ENCODE measurements around the gene KIF6. TPM values are rescaled to one million over a fixed set of nuclear protein-coding genes. Genes with fewer than 3 reads are reported as not detected.

Gene KIF6
- total RNA-seq, 4 donors from 2014 or later, result under 0.01 to 0.34 (median 0.19) TPM; not detected in 1

DNA sequence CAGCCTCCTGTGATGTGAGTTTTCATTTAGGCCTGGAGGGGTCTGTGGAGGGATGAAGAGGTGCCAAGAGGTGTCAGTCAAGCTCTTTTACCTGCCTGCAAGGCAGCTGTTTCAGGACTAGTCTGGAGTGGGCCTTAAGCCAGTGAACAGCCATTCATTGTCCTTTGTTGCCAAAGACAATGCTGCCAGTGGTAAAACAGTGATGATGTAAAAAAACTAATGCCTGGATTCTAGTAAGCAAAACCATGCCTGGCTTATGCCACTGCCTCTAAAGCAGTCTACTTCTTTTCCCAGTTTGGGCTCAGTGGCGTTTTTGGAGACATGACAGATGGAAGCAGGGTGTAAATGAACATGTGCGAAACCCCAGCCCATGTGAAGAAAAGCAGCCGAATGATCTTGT, 309.2 kb downstream of the KIF6 start:
- TF ChIP-seq, protein P1, sequence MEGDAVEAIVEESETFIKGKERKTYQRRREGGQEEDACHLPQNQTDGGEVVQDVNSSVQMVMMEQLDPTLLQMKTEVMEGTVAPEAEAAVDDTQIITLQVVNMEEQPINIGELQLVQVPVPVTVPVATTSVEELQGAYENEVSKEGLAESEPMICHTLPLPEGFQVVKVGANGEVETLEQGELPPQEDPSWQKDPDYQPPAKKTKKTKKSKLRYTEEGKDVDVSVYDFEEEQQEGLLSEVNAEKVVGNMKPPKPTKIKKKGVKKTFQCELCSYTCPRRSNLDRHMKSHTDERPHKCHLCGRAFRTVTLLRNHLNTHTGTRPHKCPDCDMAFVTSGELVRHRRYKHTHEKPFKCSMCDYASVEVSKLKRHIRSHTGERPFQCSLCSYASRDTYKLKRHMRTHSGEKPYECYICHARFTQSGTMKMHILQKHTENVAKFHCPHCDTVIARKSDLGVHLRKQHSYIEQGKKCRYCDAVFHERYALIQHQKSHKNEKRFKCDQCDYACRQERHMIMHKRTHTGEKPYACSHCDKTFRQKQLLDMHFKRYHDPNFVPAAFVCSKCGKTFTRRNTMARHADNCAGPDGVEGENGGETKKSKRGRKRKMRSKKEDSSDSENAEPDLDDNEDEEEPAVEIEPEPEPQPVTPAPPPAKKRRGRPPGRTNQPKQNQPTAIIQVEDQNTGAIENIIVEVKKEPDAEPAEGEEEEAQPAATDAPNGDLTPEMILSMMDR (IDR thresholded peaks at IDR 0.05; ENCODE audit: low read depth), result no peak

DNA sequence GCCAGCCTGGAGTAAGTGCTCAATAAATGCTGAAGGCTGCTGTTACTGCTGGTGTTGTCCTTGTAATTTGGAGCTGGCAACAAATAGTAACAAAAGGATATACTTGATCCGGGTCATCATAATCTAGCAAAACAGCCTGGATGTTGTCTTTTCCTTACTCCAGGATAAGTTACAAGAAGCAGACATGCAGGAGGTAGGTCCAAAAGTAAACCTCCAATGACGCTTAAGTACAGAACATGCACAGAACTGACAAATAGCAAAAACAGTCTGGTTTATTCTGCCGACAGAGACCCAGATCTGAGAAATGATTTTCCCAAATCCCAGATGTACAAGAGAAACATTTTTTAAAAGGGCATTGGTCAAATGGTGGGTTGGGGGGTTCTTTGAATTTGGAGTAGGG, 309.7 kb downstream of the KIF6 start:
- TF ChIP-seq, protein P1 (IDR thresholded peaks at IDR 0.05; ENCODE audit: low read depth), result no peak

DNA sequence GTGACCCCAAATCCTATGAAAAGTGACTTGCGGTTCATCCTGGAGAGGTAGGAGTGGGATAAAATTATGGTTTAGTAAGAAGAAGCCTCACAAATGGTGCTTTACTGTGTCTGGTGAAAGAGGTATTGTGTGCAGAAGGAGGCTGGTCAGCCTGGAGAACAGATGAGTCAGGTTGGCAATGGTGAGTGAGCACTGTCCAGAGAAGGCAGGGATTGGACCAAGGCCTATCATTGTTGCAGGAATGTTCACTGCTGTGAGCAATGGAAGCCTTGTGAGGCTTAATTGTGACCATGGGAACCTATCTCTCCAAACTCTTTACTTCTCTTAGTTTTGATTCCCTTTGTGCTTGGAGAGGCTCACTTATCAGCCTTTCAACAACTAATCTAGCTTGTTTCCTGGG, 313.7 kb downstream of the KIF6 start:
- TF ChIP-seq, protein P1 (IDR thresholded peaks at IDR 0.05; ENCODE audit: low read depth), result no peak

DNA sequence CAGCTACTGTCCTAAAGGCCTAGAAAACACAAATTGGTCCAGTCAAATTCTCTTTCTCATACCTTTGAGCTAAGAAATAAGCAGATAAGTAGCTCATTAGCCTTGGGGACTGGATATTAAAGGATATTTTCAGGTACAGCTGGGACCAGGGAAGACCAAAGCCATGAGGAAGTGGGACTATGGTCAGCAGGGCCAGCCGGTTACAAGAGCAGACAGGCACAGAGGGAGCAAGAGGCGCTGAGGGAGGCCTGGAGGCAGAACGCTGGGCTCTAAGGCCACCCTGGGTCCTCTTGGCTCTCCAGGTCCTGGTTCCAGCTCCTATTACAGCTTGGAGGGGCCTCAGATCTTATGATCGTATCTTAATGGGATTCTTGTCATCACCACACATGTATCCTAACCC, 314.2 kb downstream of the KIF6 start:
- TF ChIP-seq, protein P1 (IDR thresholded peaks at IDR 0.05; ENCODE audit: low read depth), result no peak

DNA sequence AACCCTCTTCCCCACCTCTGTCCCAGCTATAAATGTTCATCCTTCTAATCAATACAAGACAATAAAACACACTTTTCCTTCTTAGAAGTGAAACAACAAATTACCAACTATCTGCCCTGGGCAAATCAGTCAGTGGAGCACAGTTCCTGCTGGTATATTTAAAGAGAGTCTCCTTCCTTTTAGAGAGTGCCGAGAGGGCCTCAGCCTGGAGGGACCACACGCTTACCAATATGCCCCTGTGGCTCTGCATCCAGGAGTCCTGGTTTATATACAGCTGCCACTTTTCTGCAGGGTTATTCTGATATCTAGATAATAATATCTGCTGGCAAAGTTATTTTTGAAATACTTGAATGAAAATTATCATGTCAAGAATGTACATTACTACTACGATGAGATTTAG, 315.3 kb downstream of the KIF6 start:
- TF ChIP-seq, protein P1 (IDR thresholded peaks at IDR 0.05; ENCODE audit: low read depth), result no peak

DNA sequence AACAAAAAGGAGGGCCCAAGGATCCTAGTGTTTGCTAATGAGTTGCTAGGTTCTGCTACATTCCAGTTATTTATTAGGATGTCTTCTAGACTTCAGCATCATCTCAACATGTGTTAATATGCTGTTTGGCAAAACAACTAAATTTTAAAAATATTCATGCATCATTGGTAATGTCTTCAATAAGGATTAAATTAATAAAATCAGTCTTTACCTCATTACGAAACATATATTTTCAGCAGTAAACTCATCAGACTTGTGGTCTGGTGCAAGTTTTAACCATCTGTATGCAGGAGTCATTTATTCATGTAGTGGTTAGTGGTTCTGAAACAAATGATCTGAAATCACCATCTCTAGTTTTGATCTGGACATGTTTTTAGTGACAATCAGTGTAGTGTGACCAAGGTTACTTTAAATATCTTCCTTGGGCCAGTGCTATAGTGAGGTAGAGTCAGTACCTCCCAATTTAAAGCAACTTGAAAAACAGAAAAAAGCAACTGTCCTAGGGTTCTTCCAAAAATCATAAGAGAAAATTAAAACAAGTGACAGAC, 317.7 kb downstream of the KIF6 start:
- TF ChIP-seq, protein P1 (IDR thresholded peaks at IDR 0.05; ENCODE audit: low read depth), result no peak

DNA sequence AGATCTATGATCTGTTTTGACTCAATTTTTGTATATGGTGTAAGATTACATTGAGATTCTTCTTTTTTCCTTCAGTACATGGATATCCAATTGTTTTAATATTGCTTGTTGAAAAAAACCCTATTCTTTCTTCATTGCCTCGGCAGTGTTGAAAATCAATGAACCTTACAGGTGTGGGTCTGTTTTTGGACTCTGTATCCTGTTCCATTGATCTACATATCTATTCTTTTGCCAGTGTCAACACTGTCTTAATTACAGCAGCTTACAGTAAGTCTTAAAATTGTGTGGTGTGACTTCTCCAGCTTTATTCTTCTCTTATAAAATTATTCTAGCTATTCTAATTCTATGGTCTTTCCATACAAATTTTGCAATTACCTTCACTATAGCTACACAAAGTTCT, 320.9 kb downstream of the KIF6 start:
- TF ChIP-seq, protein P1 (IDR thresholded peaks at IDR 0.05; ENCODE audit: low read depth), result no peak
